Sigmoid colon (tissue), 4 donors: ENCODE data around the gene SH2D5.

Source experiments
- CTCF ChIP-seq, 4 experiments: fragments of 450-650 bp in 3 of 4; fragments of 200-600 bp in 1 of 4; IDR thresholded peaks; one replicate each; pipeline ENCODE4 v1.5.1; 2016 to 2019; ENCODE audit warnings: antibody characterized with exemption in 4 of 4, mild to moderate bottlenecking in 3 of 4, moderate library complexity in 2 of 4
- POLR2A ChIP-seq, 2 donors: fragments of 450-650 bp; IDR thresholded peaks; one replicate each; pipeline ENCODE4 v1.6.1; 2016; ENCODE audit warnings: antibody characterized with exemption in 2 of 2, mild to moderate bottlenecking in 2 of 2, moderate library complexity in 2 of 2
- POLR2AphosphoS5 ChIP-seq, 4 donors: sonication (generic); formaldehyde crosslinking; IDR thresholded peaks; one replicate each; pipeline ENCODE4 v1.6.1; 2017; ENCODE audit warnings: antibody characterized with exemption in 4 of 4

- TF ChIP-seq CTCF (IDR thresholded peaks at IDR 0.05), result no peak
- TF ChIP-seq POLR2A (IDR thresholded peaks at IDR 0.05), result no peak
- TF ChIP-seq POLR2AphosphoS5 (IDR thresholded peaks at IDR 0.05), result no peak
Observed at GRCh38 chr1:20721117-20722061, 11.1 kb downstream of the SH2D5 start.
